K562 (cell line): ENCODE data around the gene CNNM2. TPM values are rescaled to one million over a fixed set of nuclear protein-coding genes. Genes with fewer than 3 reads are reported as not detected.

ENCODE experiments used
- ATAC-seq: fragments of 200-7000 bp; cut with Tn5 transposase; 3 replicates; pipeline ENCODE4 v1.9.1; 2020; ENCODE audit warnings: moderate library complexity
- BruUV-seq: library from RNA; stranded (reverse); fragments of 400-500 nt; replicated peaks from 2 replicates; lab custom pipeline; 2021; lab: Mats Ljungman, UMichigan
- CTCF ChIA-PET: fragments of 300-600 bp; formaldehyde crosslinking; extraction: SDS; loops from one replicate; lab custom pipeline; 2021; ENCODE audit warnings: low intra/inter-chr PET ratio; lab: Yijun Ruan, JAX
- POLR2A ChIA-PET: fragments of 300-600, 350-650 bp; sonication (Branson Sonifier 250); formaldehyde crosslinking; extraction: SDS; loops from one replicate; lab custom pipeline; 2021; ENCODE audit warnings: antibody characterized with exemption, inconsistent platforms; lab: Yijun Ruan, JAX
- DNase-seq, 4 experiments: peaks; one replicate each; pipeline versions ENCODE4 v3.0.0 to v3.0.0-alpha.2; 2011 to 2018; ENCODE audit warnings: low spot score in 3 of 4, mixed read lengths in 3 of 4; ENCODE audit errors: extremely low read depth in 1 of 4
- FAIRE-seq: peaks from 2 replicates; lab custom pipeline; 2011; peaks lifted over from hg19 to GRCh38; lab: Jason Lieb, UNC
- H2AFZ ChIP-seq: 2 replicates; pipeline ENCODE4 v1.6.0; 2011; ENCODE audit warnings: low read depth, low read length, control low read depth, inconsistent platforms
- H3K27ac ChIP-seq: fragments of 200-600 bp; 3 replicates; pipeline ENCODE4 v1.8.0; 2011; ENCODE audit warnings: low read depth, mild to moderate bottlenecking, control low read depth, inconsistent platforms, low read length, moderate library complexity, mixed read lengths; ENCODE audit errors: extremely low read depth
- H3K27me3 ChIP-seq, 2 experiments: fragments of 300-600 bp in 1 of 2; 2 replicates in 1 of 2; 3 replicates in 1 of 2; pipeline versions ENCODE4 v1.6.0 to v1.8.0; 2011; ENCODE audit warnings: inconsistent platforms in 2 of 2, low read length in 2 of 2, mild to moderate bottlenecking in 1 of 2, mixed read lengths in 1 of 2, moderate library complexity in 1 of 2; ENCODE audit not compliant: control insufficient read depth in 2 of 2, insufficient read depth in 2 of 2
- H3K36me3 ChIP-seq: fragments of 300-600 bp; 3 replicates; pipeline ENCODE4 v1.8.0; 2011; ENCODE audit warnings: mild to moderate bottlenecking, low read length, inconsistent platforms; ENCODE audit not compliant: control insufficient read depth, insufficient read depth
- H3K4me1 ChIP-seq, 2 experiments: fragments of 200-600 bp in 1 of 2; replicated peaks in 1 of 2; 2 replicates in 1 of 2; 3 replicates in 1 of 2; pipeline versions ENCODE4 v1.5.1 to v1.8.0; 2011; ENCODE audit warnings: inconsistent platforms in 2 of 2, low read length in 2 of 2, mild to moderate bottlenecking in 1 of 2, mixed read lengths in 1 of 2, moderate library complexity in 1 of 2; ENCODE audit not compliant: control insufficient read depth in 2 of 2, insufficient read depth in 2 of 2
- H3K4me2 ChIP-seq: 2 replicates; pipeline ENCODE4 v1.6.1; 2011; ENCODE audit warnings: low read length, control low read depth, inconsistent platforms, mixed read lengths; ENCODE audit not compliant: insufficient read depth
- H3K4me3 ChIP-seq: fragments of 200-600 bp; sonication (generic), shearing (Covaris generic); 2 replicates; pipeline ENCODE4 v1.5.1; 2016; ENCODE audit warnings: control low read depth, inconsistent platforms
- H3K79me2 ChIP-seq: fragments of 200-600 bp; 3 replicates; pipeline ENCODE4 v1.8.0; 2011; ENCODE audit warnings: low read length, inconsistent platforms; ENCODE audit not compliant: control insufficient read depth, insufficient read depth
- H3K9ac ChIP-seq, 2 experiments: 2 replicates each; pipeline versions ENCODE4 v1.6.0 to v1.6.1; 2011; ENCODE audit warnings: low read depth in 2 of 2, low read length in 2 of 2, control low read depth in 1 of 2, inconsistent platforms in 1 of 2, mild to moderate bottlenecking in 1 of 2, mixed read lengths in 1 of 2; ENCODE audit not compliant: insufficient read depth in 1 of 2
- H3K9me1 ChIP-seq: one replicate; pipeline ENCODE4 v1.6.0; 2011; ENCODE audit warnings: inconsistent platforms, mild to moderate bottlenecking, low read length, moderate library complexity; ENCODE audit not compliant: control insufficient read depth, insufficient read depth
- H3K9me3 ChIP-seq: replicated peaks from 2 replicates; pipeline ENCODE4 v1.5.1; 2011; ENCODE audit warnings: low read depth, low read length, inconsistent platforms; ENCODE audit not compliant: control insufficient read depth, insufficient read depth
- H4K20me1 ChIP-seq: replicated peaks from 2 replicates; pipeline ENCODE4 v1.6.1; 2011; ENCODE audit warnings: low read length, inconsistent platforms, mixed read lengths; ENCODE audit not compliant: control insufficient read depth, insufficient read depth
- CEBPG ChIP-seq, 3 experiments: fragments of 200-800 bp in 1 of 3; sonication (Bioruptor generic) in 1 of 3; sonication (generic) in 1 of 3; formaldehyde crosslinking in 1 of 3; IDR thresholded peaks in 2 of 3; conservative IDR thresholded peaks in 1 of 3; 2 replicates each; pipeline versions ENCODE4 v1.6.1 to v1.8.0; 2016 to 2022; ENCODE audit warnings: missing compliant biosample characterization in 2 of 3, missing genetic modification characterization in 2 of 3, mild to moderate bottlenecking in 1 of 3, missing genetic modification reagents in 1 of 3
- MLX ChIP-seq, 2 experiments: fragments of 450-650 bp in 1 of 2; sonication (generic) in 1 of 2; formaldehyde crosslinking; conservative IDR thresholded peaks; 2 replicates each; pipeline versions ENCODE4 v1.4.0 to v1.8.1; 2020 to 2022; ENCODE audit warnings: mild to moderate bottlenecking in 1 of 2, missing genetic modification reagents in 1 of 2
- TFAM ChIP-seq: fragments of 250-450 bp; sonication (Bioruptor Pico); conservative IDR thresholded peaks from 2 replicates; pipeline ENCODE4 v1.5.0; 2021; ENCODE audit warnings: mild to moderate bottlenecking, moderate library complexity
- ZNF280A ChIP-seq: fragments of 450-650 bp; IDR thresholded peaks from 2 replicates; pipeline ENCODE4 v1.6.1; 2018; ENCODE audit warnings: mild to moderate bottlenecking, low read depth; ENCODE audit not compliant: partially characterized antibody
- WGBS: fragments of 100-300 bp; shearing (Covaris generic); methylation state at CpG from one replicate; pipeline ENCODE4 v1.1.6; 2016; ENCODE audit warnings: low coverage, mixed read lengths; ENCODE audit not compliant: insufficient coverage; ENCODE audit errors: missing lambda C conversion rate; 5-methylcytosine and 5-hydroxymethylcytosine counted together
- in situ Hi-C: fragments of 300-500 bp; cut with MboI; formaldehyde crosslinking; loops from 4 replicates; pipeline ENCODE4 v1.15.0; 2018; ENCODE audit warnings: inconsistent platforms, mixed read lengths
- intact Hi-C: fragments of 100-400 bp; cut with micrococcal nuclease; formaldehyde crosslinking; loops from 2 replicates; pipeline ENCODE4 v1.14.2; 2022
- polyA plus RNA-seq, 8 experiments: library from polyadenylated mRNA; depleted of rRNA in 4 of 8; stranded (reverse) in 5 of 8; unstranded in 3 of 8; fragments of >200 nt; fragmentation: Nextera tagmentation in 2 of 8; fragmentation: Illumina TruSeq in 1 of 8; extraction: Ambion mirVana in 2 of 8; extraction: Trizol in 1 of 8; gene quantifications; 2 replicates each; pipeline versions ENCODE4 v1.2.1 to v1.2.3, GENCODE V29; 2011 to 2014; ENCODE audit warnings: inconsistent platforms in 1 of 8, missing spikeins in 1 of 8
- total RNA-seq, 7 experiments: library from RNA; depleted of rRNA in 6 of 7; stranded (reverse); fragments of >200 nt in 6 of 7; fragmentation: Illumina TruSeq in 2 of 7; extraction: Trizol in 2 of 7; gene quantifications; 2 replicates each; pipeline versions ENCODE4 v1.2.1 to v1.2.3, GENCODE V29; 2011 to 2021; ENCODE audit warnings: low replicate concordance in 1 of 7
- TF ChIP-seq, protein P1 (sequence below): sonication (generic); formaldehyde crosslinking; IDR thresholded peaks from 2 replicates; pipeline ENCODE4 v1.8.0; 2023; ENCODE audit warnings: mild to moderate bottlenecking, missing genetic modification reagents

Gene CNNM2
- total and polyA plus RNA-seq, 9 of the 15 experiments (the other 6 are each of a cell fraction or from before 2014, with no cell fraction given): 0.21 to 5.0 (median 1.3) TPM

GRCh38 chr10:102941401-102941800 is 23.3 kb downstream of the CNNM2 start (continued):
- TF ChIP-seq, protein P1, sequence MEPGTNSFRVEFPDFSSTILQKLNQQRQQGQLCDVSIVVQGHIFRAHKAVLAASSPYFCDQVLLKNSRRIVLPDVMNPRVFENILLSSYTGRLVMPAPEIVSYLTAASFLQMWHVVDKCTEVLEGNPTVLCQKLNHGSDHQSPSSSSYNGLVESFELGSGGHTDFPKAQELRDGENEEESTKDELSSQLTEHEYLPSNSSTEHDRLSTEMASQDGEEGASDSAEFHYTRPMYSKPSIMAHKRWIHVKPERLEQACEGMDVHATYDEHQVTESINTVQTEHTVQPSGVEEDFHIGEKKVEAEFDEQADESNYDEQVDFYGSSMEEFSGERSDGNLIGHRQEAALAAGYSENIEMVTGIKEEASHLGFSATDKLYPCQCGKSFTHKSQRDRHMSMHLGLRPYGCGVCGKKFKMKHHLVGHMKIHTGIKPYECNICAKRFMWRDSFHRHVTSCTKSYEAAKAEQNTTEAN (CRISPR knock-in tag): no peak
- TF ChIP-seq, all 486 proteins: peak for 0

GRCh38 chr10:102945449-102945848 is 27.4 kb downstream of the CNNM2 start:
- WGBS: 100% methylated on average over 2 of the region's 3 CpGs
- H3K4me2 ChIP-seq: no peak overlapping the region
- H3K27me3 ChIP-seq: no peaks in the 10 kb centered on the region
- no peak for TF ChIP-seq ZNF280A
- no peak for TF ChIP-seq MLX (CRISPR knock-in tag; conservative IDR thresholded peaks at IDR 0.05)
- TF ChIP-seq TFAM (CRISPR knock-in tag): no peak
- no peak for TF ChIP-seq CEBPG (CRISPR knock-in tag; IDR thresholded peaks at IDR 0.05)
- no peak for TF ChIP-seq CEBPG (tag; conservative IDR thresholded peaks at IDR 0.05 in 1 of 2, IDR thresholded peaks at IDR 0.05 in 1 of 2)
- no peak for DNase-seq
- intact Hi-C loops: no loop called here
- H3K79me2 ChIP-seq: no peaks in the 10 kb centered on the region
- H3K4me1 ChIP-seq: peaks cover 7 to 14% of the 10 kb centered on the region in 2 experiments
- in situ Hi-C loops: no loop called here
- ATAC-seq: no peak
- H3K9ac ChIP-seq: no peak overlapping the region; a peak in 1 of 4 replicates
- no peak overlapping the region for H2AFZ ChIP-seq
- ChIA-PET CTCF (no interaction called here), POLR2A (interaction anchor here (0.6 to 0.9 kb wide), 2 partner anchors 14 to 869 kb away, joined by 3 to 5 read pairs; no protein-coding TSS in a partner anchor)
- no peaks in the 10 kb centered on the region for H3K9me1 ChIP-seq
- no peaks in the 10 kb centered on the region for H3K9me3 ChIP-seq
- BruUV-seq: no TSS peak
- FAIRE-seq: no peak
- no peaks in the 10 kb centered on the region for H3K36me3 ChIP-seq
- H3K27ac ChIP-seq: no peak overlapping the region
- no peaks in the 10 kb centered on the region for H4K20me1 ChIP-seq
- H3K4me3 ChIP-seq: no peak overlapping the region
